Testis (tissue), 2 donors: Measurements from ENCODE around the gene ITPK1.

ENCODE experiments used
- POLR2A ChIP-seq: fragments of 450-650 bp; IDR thresholded peaks from one replicate; pipeline ENCODE4 v1.6.1; 2017; ENCODE audit warnings: antibody characterized with exemption, mild to moderate bottlenecking, moderate library complexity
- TF ChIP-seq, protein P1 (sequence below), 3 experiments: fragments of 450-650 bp in 2 of 3; fragments of 200-600 bp in 1 of 3; sonication (generic) in 1 of 3; IDR thresholded peaks; one replicate each; pipeline ENCODE4 v1.5.1; 2016 to 2019; ENCODE audit warnings: antibody characterized with exemption in 3 of 3, mild to moderate bottlenecking in 2 of 3, moderate library complexity in 1 of 3

DNA sequence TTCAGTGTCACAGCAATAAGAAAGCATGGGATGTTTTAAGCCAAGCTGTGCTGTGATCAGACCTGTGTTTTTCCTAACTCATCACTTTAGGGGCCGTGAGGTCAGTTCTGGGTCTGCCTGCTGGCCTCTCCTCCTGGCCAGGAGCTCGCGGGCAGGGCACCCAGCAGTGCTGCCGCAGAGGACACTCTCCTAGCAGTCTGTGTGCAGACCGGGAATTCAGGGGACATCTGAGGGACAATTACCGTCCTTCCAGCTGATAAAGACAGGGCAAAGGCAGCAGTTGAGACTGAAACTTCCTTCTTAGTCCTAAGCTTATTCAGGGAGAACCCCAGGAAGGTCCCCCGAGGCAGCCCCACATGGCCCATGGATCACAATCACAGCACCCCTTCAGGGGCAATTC, 103.2 kb downstream of the ITPK1 start:
- TF ChIP-seq, protein P1, sequence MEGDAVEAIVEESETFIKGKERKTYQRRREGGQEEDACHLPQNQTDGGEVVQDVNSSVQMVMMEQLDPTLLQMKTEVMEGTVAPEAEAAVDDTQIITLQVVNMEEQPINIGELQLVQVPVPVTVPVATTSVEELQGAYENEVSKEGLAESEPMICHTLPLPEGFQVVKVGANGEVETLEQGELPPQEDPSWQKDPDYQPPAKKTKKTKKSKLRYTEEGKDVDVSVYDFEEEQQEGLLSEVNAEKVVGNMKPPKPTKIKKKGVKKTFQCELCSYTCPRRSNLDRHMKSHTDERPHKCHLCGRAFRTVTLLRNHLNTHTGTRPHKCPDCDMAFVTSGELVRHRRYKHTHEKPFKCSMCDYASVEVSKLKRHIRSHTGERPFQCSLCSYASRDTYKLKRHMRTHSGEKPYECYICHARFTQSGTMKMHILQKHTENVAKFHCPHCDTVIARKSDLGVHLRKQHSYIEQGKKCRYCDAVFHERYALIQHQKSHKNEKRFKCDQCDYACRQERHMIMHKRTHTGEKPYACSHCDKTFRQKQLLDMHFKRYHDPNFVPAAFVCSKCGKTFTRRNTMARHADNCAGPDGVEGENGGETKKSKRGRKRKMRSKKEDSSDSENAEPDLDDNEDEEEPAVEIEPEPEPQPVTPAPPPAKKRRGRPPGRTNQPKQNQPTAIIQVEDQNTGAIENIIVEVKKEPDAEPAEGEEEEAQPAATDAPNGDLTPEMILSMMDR (IDR thresholded peaks at IDR 0.05): no peak
- TF ChIP-seq POLR2A: no peak
